GM12878 (cell line): ENCODE data around the gene CLTCL1. TPM values are rescaled to one million over a fixed set of nuclear protein-coding genes. Genes with fewer than 3 reads are reported as not detected.

Experiments
- ATAC-seq: fragments of 200-7000 bp; cut with Tn5 transposase; 3 replicates; pipeline ENCODE4 v1.9.1; 2020; ENCODE audit warnings: mild to moderate bottlenecking, moderate library complexity
- BruUV-seq: library from RNA; stranded (reverse); fragments of 400-500 nt; replicated peaks from 2 replicates; lab custom pipeline; 2021; lab: Mats Ljungman, UMichigan
- CTCF ChIA-PET: fragments of 300-600 bp; sonication (Branson Sonifier 250); formaldehyde crosslinking; extraction: SDS; loops from one replicate; lab custom pipeline; 2021; ENCODE audit warnings: inconsistent platforms; lab: Yijun Ruan, JAX
- POLR2A ChIA-PET: fragments of 350-600 bp; formaldehyde crosslinking; extraction: SDS; loops from one replicate; lab custom pipeline; 2021; ENCODE audit warnings: inconsistent platforms; lab: Charles Lee
- RAD21 ChIA-PET: fragments of 300-600 bp; sonication (Branson Sonifier 250); formaldehyde crosslinking; loops from one replicate; lab custom pipeline; 2023; ENCODE audit warnings: antibody characterized with exemption; ENCODE audit not compliant: unreplicated experiment; lab: Charles Lee
- SMC1A ChIA-PET: fragments of 300-600 bp; sonication (Branson Sonifier 250); formaldehyde crosslinking; loops from one replicate; lab custom pipeline; 2023; ENCODE audit not compliant: unreplicated experiment, uncharacterized antibody; lab: Charles Lee
- DNase-seq: peaks from one replicate; pipeline ENCODE4 v3.0.0-alpha.2; 2011; ENCODE audit warnings: low read depth, low spot score
- FAIRE-seq: peaks from 3 replicates; lab custom pipeline; 2011; peaks lifted over from hg19 to GRCh38; lab: Jason Lieb, UNC
- H2AFZ ChIP-seq: 2 replicates; pipeline ENCODE4 v1.6.0; 2011; ENCODE audit warnings: low read depth, low read length, control low read depth; ENCODE audit not compliant: control insufficient read depth
- H3K27ac ChIP-seq: 2 replicates; pipeline ENCODE4 v1.5.1; 2011; ENCODE audit warnings: control low read depth; ENCODE audit not compliant: control insufficient read depth, insufficient read depth
- H3K27me3 ChIP-seq, 2 experiments: replicated peaks in 1 of 2; 2 replicates each; pipeline versions ENCODE4 v1.6.0 to v1.6.1; 2011; ENCODE audit warnings: low read length in 1 of 2; ENCODE audit not compliant: control insufficient read depth in 2 of 2, insufficient read depth in 2 of 2
- H3K36me3 ChIP-seq, 2 experiments: 2 replicates each; pipeline ENCODE4 v1.5.1; 2011; ENCODE audit warnings: low read length in 1 of 2; ENCODE audit not compliant: control insufficient read depth in 2 of 2, insufficient read depth in 2 of 2
- H3K4me1 ChIP-seq: 2 replicates; pipeline ENCODE4 v1.6.1; 2011; ENCODE audit warnings: mild to moderate bottlenecking, low read length, moderate library complexity, mixed read lengths; ENCODE audit not compliant: control insufficient read depth, insufficient read depth
- H3K4me2 ChIP-seq: 2 replicates; pipeline ENCODE4 v1.6.0; 2011; ENCODE audit warnings: control low read depth; ENCODE audit not compliant: control insufficient read depth, insufficient read depth
- H3K4me3 ChIP-seq: fragments of 200-600 bp; sonication (generic); 2 replicates; pipeline ENCODE4 v1.5.1; 2016
- H3K79me2 ChIP-seq: 2 replicates; pipeline ENCODE4 v1.6.0; 2011; ENCODE audit warnings: low read length; ENCODE audit not compliant: control insufficient read depth, insufficient read depth
- H3K9ac ChIP-seq: 2 replicates; pipeline ENCODE4 v1.8.0; 2011; ENCODE audit warnings: low read length, control low read depth, mixed read lengths; ENCODE audit not compliant: control insufficient read depth, insufficient read depth
- H3K9me3 ChIP-seq: replicated peaks from 3 replicates; pipeline ENCODE4 v1.5.1; 2011; ENCODE audit warnings: mild to moderate bottlenecking, low read length; ENCODE audit not compliant: control insufficient read depth, insufficient read depth
- H4K20me1 ChIP-seq: 2 replicates; pipeline ENCODE4 v1.6.0; 2011; ENCODE audit not compliant: control insufficient read depth, insufficient read depth
- ATF3 ChIP-seq: IDR thresholded peaks from 2 replicates; pipeline ENCODE4 v1.6.1; 2011; ENCODE audit warnings: low read depth, mild to moderate bottlenecking, low read length, moderate library complexity, borderline replicate concordance; ENCODE audit errors: extremely low read depth
- CHD4 ChIP-seq: fragments of 200-600 bp; sonication (generic); IDR thresholded peaks from 2 replicates; pipeline ENCODE4 v1.6.1; 2016; ENCODE audit warnings: mild to moderate bottlenecking
- HDAC6 ChIP-seq: fragments of 200-600 bp; sonication (generic); IDR thresholded peaks from one replicate; pipeline ENCODE4 v1.8.0; 2017; ENCODE audit warnings: antibody characterized with exemption; ENCODE audit not compliant: unreplicated experiment
- IRF5 ChIP-seq: fragments of 450-650 bp; IDR thresholded peaks from 2 replicates; pipeline ENCODE4 v1.6.1; 2017; ENCODE audit warnings: borderline replicate concordance
- NR2C1 ChIP-seq: fragments of 450-650 bp; IDR thresholded peaks from 2 replicates; pipeline ENCODE4 v1.6.1; 2017; ENCODE audit warnings: antibody characterized with exemption, mild to moderate bottlenecking, moderate library complexity
- POLR2A ChIP-seq: IDR thresholded peaks from 2 replicates; pipeline ENCODE4 v1.6.1; 2011; ENCODE audit warnings: low read depth, mild to moderate bottlenecking, low read length
- POLR2AphosphoS5 ChIP-seq: IDR thresholded peaks from 2 replicates; pipeline ENCODE4 v1.6.1; 2011; ENCODE audit warnings: mild to moderate bottlenecking, low read length, inconsistent platforms
- SIN3A ChIP-seq: IDR thresholded peaks from 2 replicates; pipeline ENCODE4 v1.6.1; 2012; ENCODE audit warnings: low read depth, low read length, improper control_type of control experiment
- TCF7 ChIP-seq: IDR thresholded peaks from 2 replicates; pipeline ENCODE4 v1.6.1; 2014; ENCODE audit warnings: antibody characterized with exemption, borderline replicate concordance
- YBX1 ChIP-seq: fragments of 450-650 bp; IDR thresholded peaks from 2 replicates; pipeline ENCODE4 v1.6.1; 2016; ENCODE audit warnings: antibody characterized with exemption
- WGBS: methylation state at CpG from one replicate; pipeline ENCODE4 v1.1.6; 2016; ENCODE audit warnings: low lambda C conversion rate; ENCODE audit not compliant: insufficient replicate concordance, insufficient coverage; ENCODE audit errors: missing lambda C conversion rate; 5-methylcytosine and 5-hydroxymethylcytosine counted together
- in situ Hi-C: fragments of 300-500 bp; cut with MboI; formaldehyde crosslinking; loops from 9 replicates; pipeline ENCODE4 v1.14.3; 2018; ENCODE audit warnings: mixed read lengths
- intact Hi-C: fragments of 100-400 bp; cut with micrococcal nuclease; formaldehyde crosslinking; loops from one replicate; pipeline ENCODE4 v1.14.2; 2022; ENCODE audit not compliant: unreplicated experiment
- polyA plus RNA-seq, 11 experiments: library from polyadenylated mRNA; depleted of rRNA in 4 of 11; unstranded in 6 of 11; stranded (reverse) in 5 of 11; fragments of >200 nt; fragmentation: Nextera tagmentation in 4 of 11; fragmentation: Illumina TruSeq in 1 of 11; extraction: Ambion mirVana in 4 of 11; extraction: Trizol in 1 of 11; gene quantifications; 1 replicate in 1 of 11; 2 replicates in 10 of 11; pipeline versions ENCODE4 v1.2.1 to v1.2.3, GENCODE V29; 2011 to 2016; ENCODE audit warnings: inconsistent platforms in 2 of 11, missing spikeins in 2 of 11, low read depth in 1 of 11
- total RNA-seq, 4 experiments: library from RNA; depleted of rRNA in 3 of 4; stranded (reverse); fragments of >200 nt in 3 of 4; fragmentation: Illumina TruSeq in 1 of 4; extraction: Trizol in 1 of 4; gene quantifications; 2 replicates each; pipeline versions ENCODE4 v1.2.1 to v1.2.3, GENCODE V29; 2013 to 2021
- TF ChIP-seq, protein P1 (sequence below): fragments of 450-650 bp; formaldehyde crosslinking; IDR thresholded peaks from 2 replicates; pipeline ENCODE4 v1.4.0; 2022; ENCODE audit warnings: mild to moderate bottlenecking, moderate library complexity

The CLTCL1 gene
- total and polyA plus RNA-seq, 10 of the 15 experiments (the other 5 are each of a cell fraction or from before 2014, with no cell fraction given) = under 0.01 to 0.35 (median 0.12) TPM; not detected in 2

GRCh38 chr22:19131685-19132015 lies 159.9 kb downstream of the CLTCL1 start:
- SMC1A ChIA-PET = no interaction called here
- RAD21 ChIA-PET = no interaction called here
- BruUV-seq = no TSS peak

GRCh38 chr22:19130959-19131684 lies 160.4 kb downstream of the CLTCL1 start, which contains the start of gene TSSK2:
TSSK2 (plus strand) TSS chr22:19131308; CDS start chr22:19131400, 92 bp downstream.
- Histone ChIP-seq H3K9me3 (no peaks in the 10 kb centered on the region), H4K20me1 (no peaks in the 10 kb centered on the region), H3K36me3 (peaks cover 0 to 7% of the 10 kb centered on the region in 2 experiments; a peak in 2 of 4 replicates), H3K4me2 (no peak within 1 kb of the TSS), H3K27me3 (no peaks in the 10 kb centered on the region), H3K9ac (no peak within 1 kb of the TSS), H3K79me2 (no peaks in the 10 kb centered on the region), H3K4me3 (no peak within 1 kb of the TSS), H2AFZ (no peak within 1 kb of the TSS), H3K27ac (no peak within 1 kb of the TSS), H3K4me1 (no peaks in the 10 kb centered on the region)
- DNase-seq = no peak
- 96% methylated on average over 27 of the region's 27 CpGs for WGBS
- no TSS peak for BruUV-seq
- ChIA-PET RAD21 (no interaction called here), POLR2A (no interaction called here), CTCF (interaction anchor here (0.9 kb wide), 1 partner anchor 14 kb away, joined by 3 read pairs; the partner anchor contains the start of gene ESS2), SMC1A (no interaction called here)
- in situ Hi-C loops = no loop called here
- ATAC-seq = no peak
- intact Hi-C loops = no loop called here
- no peak for FAIRE-seq
- TF ChIP-seq POLR2AphosphoS5 (no peak), CHD4 (no peak), POLR2A (no peak), SIN3A (no peak), HDAC6 (no peak), ATF3 (no peak)
- TF ChIP-seq, protein P1, sequence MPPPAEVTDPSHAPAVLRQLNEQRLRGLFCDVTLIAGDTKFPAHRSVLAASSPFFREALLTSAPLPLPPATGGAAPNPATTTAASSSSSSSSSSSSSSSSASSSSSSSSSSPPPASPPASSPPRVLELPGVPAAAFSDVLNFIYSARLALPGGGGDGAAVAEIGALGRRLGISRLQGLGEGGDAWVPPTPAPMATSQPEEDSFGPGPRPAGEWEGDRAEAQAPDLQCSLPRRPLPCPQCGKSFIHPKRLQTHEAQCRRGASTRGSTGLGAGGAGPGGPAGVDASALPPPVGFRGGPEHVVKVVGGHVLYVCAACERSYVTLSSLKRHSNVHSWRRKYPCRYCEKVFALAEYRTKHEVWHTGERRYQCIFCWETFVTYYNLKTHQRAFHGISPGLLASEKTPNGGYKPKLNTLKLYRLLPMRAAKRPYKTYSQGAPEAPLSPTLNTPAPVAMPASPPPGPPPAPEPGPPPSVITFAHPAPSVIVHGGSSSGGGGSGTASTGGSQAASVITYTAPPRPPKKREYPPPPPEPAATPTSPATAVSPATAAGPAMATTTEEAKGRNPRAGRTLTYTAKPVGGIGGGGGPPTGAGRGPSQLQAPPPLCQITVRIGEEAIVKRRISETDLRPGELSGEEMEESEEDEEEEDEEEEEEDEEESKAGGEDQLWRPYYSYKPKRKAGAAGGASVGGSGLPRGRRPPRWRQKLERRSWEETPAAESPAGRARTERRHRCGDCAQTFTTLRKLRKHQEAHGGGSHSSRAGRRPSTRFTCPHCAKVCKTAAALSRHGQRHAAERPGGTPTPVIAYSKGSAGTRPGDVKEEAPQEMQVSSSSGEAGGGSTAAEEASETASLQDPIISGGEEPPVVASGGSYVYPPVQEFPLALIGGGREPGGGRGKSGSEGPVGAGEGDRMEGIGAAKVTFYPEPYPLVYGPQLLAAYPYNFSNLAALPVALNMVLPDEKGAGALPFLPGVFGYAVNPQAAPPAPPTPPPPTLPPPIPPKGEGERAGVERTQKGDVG (CRISPR knock-in tag) = no peak

More at GRCh38 chr22:19131685-19132015, 159.9 kb downstream of the CLTCL1 start:
- Histone ChIP-seq H3K9me3 (no peaks in the 10 kb centered on the region), H3K9ac (no peak overlapping the region), H3K36me3 (peaks cover 3 to 7% of the 10 kb centered on the region in 2 experiments), H3K4me1 (no peaks in the 10 kb centered on the region), H3K27me3 (no peaks in the 10 kb centered on the region), H2AFZ (no peak overlapping the region), H3K27ac (no peak overlapping the region), H4K20me1 (no peaks in the 10 kb centered on the region), H3K4me3 (no peak overlapping the region), H3K79me2 (no peaks in the 10 kb centered on the region), H3K4me2 (no peak overlapping the region)
- FAIRE-seq (no peak), DNase-seq (no peak), ATAC-seq (no peak)
- 95% methylated on average over 19 of the region's 19 CpGs for WGBS
- intact Hi-C loops = no loop called here
- ChIA-PET CTCF (no interaction called here), POLR2A (no interaction called here)
- in situ Hi-C loops = no loop called here
- TF ChIP-seq SIN3A = no peak
- no peak for TF ChIP-seq YBX1
- TF ChIP-seq NR2C1 = no peak
- no peak for TF ChIP-seq IRF5
- no peak for TF ChIP-seq TCF7
